WTC11 (cell line): ENCODE results near the gene C1QL2. TPM values are rescaled to one million over a fixed set of nuclear protein-coding genes. Genes with fewer than 3 reads are reported as not detected.

Source experiments
- ARID4B ChIP-seq: sonication (generic); formaldehyde crosslinking; IDR thresholded peaks from 2 replicates; pipeline ENCODE4 v1.8.0; 2023; ENCODE audit warnings: missing genetic modification reagents, mild to moderate bottlenecking, borderline replicate concordance
- ATF2 ChIP-seq: sonication (generic); formaldehyde crosslinking; IDR thresholded peaks from 2 replicates; pipeline ENCODE4 v1.8.1; 2022; ENCODE audit warnings: low read depth, missing genetic modification reagents, borderline replicate concordance
- CBFB ChIP-seq: sonication (generic); formaldehyde crosslinking; IDR thresholded peaks from 2 replicates; pipeline ENCODE4 v1.8.1; 2022; ENCODE audit warnings: mild to moderate bottlenecking, low read depth, missing genetic modification reagents
- EMX1 ChIP-seq: fragments of 250-450 bp; sonication (Bioruptor Pico); IDR thresholded peaks from 2 replicates; pipeline ENCODE4 v1.8.0; 2021; ENCODE audit warnings: mild to moderate bottlenecking
- FOXJ3 ChIP-seq: sonication (generic); formaldehyde crosslinking; IDR thresholded peaks from 2 replicates; pipeline ENCODE4 v1.9.0; 2021; ENCODE audit warnings: missing genetic modification reagents, mild to moderate bottlenecking, borderline replicate concordance
- JUN ChIP-seq: sonication (generic); formaldehyde crosslinking; IDR thresholded peaks from 2 replicates; pipeline ENCODE4 v1.8.0; 2023; ENCODE audit warnings: mild to moderate bottlenecking, missing genetic modification reagents
- KAT7 ChIP-seq: sonication (generic); formaldehyde crosslinking; IDR thresholded peaks from 2 replicates; pipeline ENCODE4 v1.8.1; 2023; ENCODE audit warnings: missing genetic modification reagents, mild to moderate bottlenecking, borderline replicate concordance
- MXD4 ChIP-seq: fragments of 250-450 bp; sonication (Bioruptor Pico); IDR thresholded peaks from 2 replicates; pipeline ENCODE4 v1.8.0; 2021; ENCODE audit warnings: mild to moderate bottlenecking, moderate library complexity, borderline replicate concordance
- NFE2L1 ChIP-seq: sonication (generic); formaldehyde crosslinking; IDR thresholded peaks from 2 replicates; pipeline ENCODE4 v1.8.1; 2023; ENCODE audit warnings: missing genetic modification reagents
- NR1H2 ChIP-seq: sonication (generic); formaldehyde crosslinking; IDR thresholded peaks from 2 replicates; pipeline ENCODE4 v1.9.0; 2021; ENCODE audit warnings: mild to moderate bottlenecking, moderate library complexity, missing genetic modification reagents
- NR3C1 ChIP-seq: sonication (generic); formaldehyde crosslinking; conservative IDR thresholded peaks from 2 replicates; pipeline ENCODE4 v1.8.1; 2023; ENCODE audit warnings: low read depth, mild to moderate bottlenecking, missing genetic modification reagents
- PRDM15 ChIP-seq: sonication (generic); formaldehyde crosslinking; IDR thresholded peaks from 2 replicates; pipeline ENCODE4 v1.8.0; 2022; ENCODE audit warnings: missing genetic modification reagents
- PREB ChIP-seq: sonication (generic); formaldehyde crosslinking; IDR thresholded peaks from 2 replicates; pipeline ENCODE4 v1.8.1; 2022; ENCODE audit warnings: mild to moderate bottlenecking, missing genetic modification reagents, moderate library complexity, borderline replicate concordance
- RORB ChIP-seq: fragments of 250-450 bp; sonication (Bioruptor Pico); IDR thresholded peaks from 2 replicates; pipeline ENCODE4 v1.9.0; 2021; ENCODE audit warnings: mild to moderate bottlenecking
- SMAD3 ChIP-seq: sonication (generic); formaldehyde crosslinking; IDR thresholded peaks from 2 replicates; pipeline ENCODE4 v1.8.0; 2022; ENCODE audit warnings: missing genetic modification reagents, mild to moderate bottlenecking, borderline replicate concordance
- SP1 ChIP-seq: sonication (generic); formaldehyde crosslinking; conservative IDR thresholded peaks from 2 replicates; pipeline ENCODE4 v1.8.1; 2022; ENCODE audit warnings: missing genetic modification reagents
- TP53 ChIP-seq: sonication (generic); formaldehyde crosslinking; IDR thresholded peaks from 2 replicates; pipeline ENCODE4 v1.8.1; 2023; ENCODE audit warnings: mild to moderate bottlenecking, missing genetic modification reagents
- USF1 ChIP-seq: sonication (generic); formaldehyde crosslinking; IDR thresholded peaks from 2 replicates; pipeline ENCODE4 v1.8.0; 2022; ENCODE audit warnings: mild to moderate bottlenecking, missing genetic modification reagents
- ZNF138 ChIP-seq: sonication (generic); formaldehyde crosslinking; conservative IDR thresholded peaks from 2 replicates; pipeline ENCODE4 v1.8.1; 2022; ENCODE audit warnings: mild to moderate bottlenecking, moderate library complexity, missing genetic modification reagents
- ZNF219 ChIP-seq: sonication (generic); formaldehyde crosslinking; IDR thresholded peaks from 2 replicates; pipeline ENCODE4 v1.8.0; 2023; ENCODE audit warnings: missing genetic modification reagents, mild to moderate bottlenecking, borderline replicate concordance
- ZNF263 ChIP-seq: sonication (generic); formaldehyde crosslinking; IDR thresholded peaks from 2 replicates; pipeline ENCODE4 v1.8.1; 2022; ENCODE audit warnings: low read depth, mild to moderate bottlenecking, moderate library complexity, missing genetic modification reagents
- ZNF532 ChIP-seq: fragments of 250-450 bp; sonication (Bioruptor Pico); IDR thresholded peaks from 2 replicates; pipeline ENCODE4 v1.9.0; 2021; ENCODE audit warnings: mild to moderate bottlenecking, borderline replicate concordance
- total RNA-seq: library from RNA; stranded (reverse); gene quantifications from 3 replicates; pipeline ENCODE4 v1.2.3, GENCODE V29; 2021

The C1QL2 gene
- total RNA-seq, 1 experiment from 2014 or later = 1.0 TPM

GRCh38 chr2:119156891-119157773 lies 1.4 kb downstream of the C1QL2 start (continued):
- TF ChIP-seq ZNF532 (CRISPR knock-in tag) (no peak), JUN (no peak), NR3C1 (no peak), ATF2 (CRISPR knock-in tag) (no peak), ZNF138 (CRISPR knock-in tag) (no peak), PRDM15 (CRISPR knock-in tag) (0 out of 2 replicates have a peak, but pooled peaks have one; percentile 16), NFE2L1 (CRISPR knock-in tag) (peak; percentile 17; the same call in 1 of the 2 replicates), ARID4B (CRISPR knock-in tag) (no peak), SP1 (CRISPR knock-in tag) (no peak), ZNF219 (no peak), SMAD3 (CRISPR knock-in tag) (no peak), RORB (CRISPR knock-in tag) (no peak), FOXJ3 (CRISPR knock-in tag) (no peak), KAT7 (peak; percentile 22; the same call in 1 of the 2 replicates), CBFB (CRISPR knock-in tag) (no peak), NR1H2 (CRISPR knock-in tag) (no peak), ZNF263 (CRISPR knock-in tag) (0 out of 2 replicates have a peak, but pooled peaks have one; percentile 3), PREB (no peak), USF1 (CRISPR knock-in tag) (no peak), MXD4 (no peak), TP53 (CRISPR knock-in tag) (0 out of 2 replicates have a peak, but pooled peaks have one; percentile 10), EMX1 (CRISPR knock-in tag) (no peak)
